Neural progenitor cell (in vitro differentiated cells): ENCODE measurements around the gene CD300A. TPM values are rescaled to one million over a fixed set of nuclear protein-coding genes. Genes with fewer than 3 reads are reported as not detected.

ENCODE experiments used
- DNase-seq: peaks from one replicate; pipeline ENCODE4 v3.0.0-alpha.2; 2016; ENCODE audit warnings: low spot score
- H2AFZ ChIP-seq: fragments of 200-600 bp; sonication (generic); replicated peaks from 2 replicates; pipeline ENCODE4 v1.6.1; 2016; ENCODE audit warnings: antibody characterized with exemption
- H3F3A ChIP-seq: fragments of 200-600 bp; sonication (generic); 2 replicates; pipeline ENCODE4 v1.6.1; 2016; ENCODE audit warnings: antibody characterized with exemption, low read depth
- H3K27ac ChIP-seq: fragments of 200-600 bp; sonication (generic); 2 replicates; pipeline ENCODE4 v1.5.1; 2016; ENCODE audit warnings: mild to moderate bottlenecking
- H3K27me3 ChIP-seq: fragments of 200-600 bp; sonication (generic); 2 replicates; pipeline ENCODE4 v1.6.1; 2016; ENCODE audit warnings: mild to moderate bottlenecking, moderate library complexity
- H3K36me3 ChIP-seq: fragments of 200-600 bp; sonication (generic); 2 replicates; pipeline ENCODE4 v1.5.1; 2016
- H3K4me1 ChIP-seq: fragments of 200-600 bp; sonication (generic); 2 replicates; pipeline ENCODE4 v1.6.1; 2016; ENCODE audit warnings: mixed run types
- H3K4me2 ChIP-seq: fragments of 200-600 bp; sonication (generic); 2 replicates; pipeline ENCODE4 v1.6.1; 2016
- H3K4me3 ChIP-seq: fragments of 200-600 bp; sonication (generic); 2 replicates; pipeline ENCODE4 v1.5.1; 2016
- H3K79me2 ChIP-seq: fragments of 200-600 bp; sonication (generic); 2 replicates; pipeline ENCODE4 v1.6.1; 2016; ENCODE audit warnings: low read depth
- H3K9ac ChIP-seq: fragments of 200-600 bp; sonication (generic); 2 replicates; pipeline ENCODE4 v1.6.1; 2016
- H3K9me3 ChIP-seq: fragments of 200-600 bp; sonication (generic); 2 replicates; pipeline ENCODE4 v1.5.1; 2016; ENCODE audit warnings: low read depth
- H4K20me1 ChIP-seq: fragments of 200-600 bp; sonication (generic); 2 replicates; pipeline ENCODE4 v1.6.1; 2016; ENCODE audit warnings: low read depth
- H3K27ac Mint-ChIP-seq: 3 replicates; pipeline ENCODE4 v1.8.0; 2021; ENCODE audit warnings: mixed read lengths
- H3K27me3 Mint-ChIP-seq: 2 replicates; pipeline ENCODE4 v1.8.0; 2022; ENCODE audit warnings: low read depth, mild to moderate bottlenecking, inconsistent platforms, moderate library complexity, mixed read lengths; ENCODE audit not compliant: insufficient read depth
- H3K36me3 Mint-ChIP-seq: 3 replicates; pipeline ENCODE4 v1.8.0; 2021; ENCODE audit warnings: mixed read lengths
- H3K4me1 Mint-ChIP-seq: 3 replicates; pipeline ENCODE4 v1.8.0; 2021; ENCODE audit warnings: mixed read lengths
- H3K4me3 Mint-ChIP-seq: 3 replicates; pipeline ENCODE4 v1.8.0; 2021; ENCODE audit warnings: mild to moderate bottlenecking, moderate library complexity, mixed read lengths
- H3K9me3 Mint-ChIP-seq: 3 replicates; pipeline ENCODE4 v1.8.0; 2020; ENCODE audit warnings: mixed read lengths
- EZH2 ChIP-seq: fragments of 200-600 bp; sonication (generic); IDR thresholded peaks from 2 replicates; pipeline ENCODE4 v1.6.1; 2017; ENCODE audit warnings: antibody characterized with exemption, mild to moderate bottlenecking, moderate library complexity
- EZH2phosphoT487 ChIP-seq: fragments of 200-600 bp; sonication (generic); IDR thresholded peaks from 2 replicates; pipeline ENCODE4 v1.6.1; 2017; ENCODE audit warnings: antibody characterized with exemption
- total RNA-seq: library from RNA; depleted of rRNA; stranded (reverse); fragments of >200 nt; gene quantifications from 2 replicates; pipeline ENCODE4 v1.2.3, GENCODE V29; 2015; ENCODE audit warnings: low replicate concordance
- TF ChIP-seq, protein P1 (sequence below): fragments of 200-600 bp; sonication (generic); IDR thresholded peaks from 2 replicates; pipeline ENCODE4 v1.5.1; 2017; ENCODE audit warnings: antibody characterized with exemption, mild to moderate bottlenecking

Gene CD300A
- total RNA-seq, 1 donor from 2014 or later, result not detected

DNA sequence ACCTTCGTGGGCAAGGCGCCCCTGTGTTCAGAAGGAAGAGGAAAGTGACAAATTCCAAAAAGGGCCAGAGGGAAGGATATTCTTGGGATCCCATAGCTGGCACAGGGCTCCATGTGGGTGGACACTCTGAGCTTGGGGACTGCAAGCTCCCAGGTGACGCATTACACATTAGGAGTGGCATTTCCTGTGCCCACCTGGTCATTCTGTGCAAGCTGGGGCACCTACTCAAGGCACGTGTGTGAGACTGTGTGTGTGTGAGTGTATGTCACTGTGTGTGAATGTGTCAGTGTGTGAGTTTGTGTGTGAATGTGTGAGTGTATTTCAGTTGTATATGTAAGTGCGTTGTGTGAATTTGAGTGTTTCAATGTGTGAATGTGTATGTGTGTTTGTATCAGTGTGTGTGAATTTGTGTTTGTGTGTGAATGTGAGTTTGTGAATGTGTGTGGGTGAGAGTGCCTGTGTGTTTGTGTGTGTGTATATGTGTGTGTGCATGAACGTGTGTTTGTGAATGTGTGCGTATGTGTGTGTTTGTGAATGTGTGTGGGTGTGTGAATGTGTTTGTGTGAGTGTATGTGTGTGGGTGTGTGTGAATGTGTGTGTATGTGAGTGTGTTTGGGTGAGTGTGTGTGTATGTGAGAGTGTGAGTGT, 1.6 kb upstream of the CD300A start:
- Mint-ChIP-seq H3K4me1 (peaks cover 6% of the 10 kb centered on the region), H3K27ac (no peak overlapping the region), H3K9me3 (no peaks in the 10 kb centered on the region), H3K27me3 (peaks cover 13% of the 10 kb centered on the region), H3K36me3 (no peaks in the 10 kb centered on the region), H3K4me3 (no peak overlapping the region)
- no peak for DNase-seq
- Histone ChIP-seq H3K4me2 (no peak overlapping the region), H3K9me3 (no peaks in the 10 kb centered on the region), H3K27ac (no peak overlapping the region), H3K79me2 (no peaks in the 10 kb centered on the region), H3K36me3 (no peaks in the 10 kb centered on the region), H3K27me3 (peaks cover 6% of the 10 kb centered on the region), H3K4me1 (peaks cover 7% of the 10 kb centered on the region), H3K9ac (no peak overlapping the region), H3F3A (peaks cover 7% of the 10 kb centered on the region), H3K4me3 (no peak overlapping the region), H4K20me1 (no peaks in the 10 kb centered on the region), H2AFZ (no peak overlapping the region)
- TF ChIP-seq EZH2 (no peak), EZH2phosphoT487 (no peak)
- TF ChIP-seq, protein P1, sequence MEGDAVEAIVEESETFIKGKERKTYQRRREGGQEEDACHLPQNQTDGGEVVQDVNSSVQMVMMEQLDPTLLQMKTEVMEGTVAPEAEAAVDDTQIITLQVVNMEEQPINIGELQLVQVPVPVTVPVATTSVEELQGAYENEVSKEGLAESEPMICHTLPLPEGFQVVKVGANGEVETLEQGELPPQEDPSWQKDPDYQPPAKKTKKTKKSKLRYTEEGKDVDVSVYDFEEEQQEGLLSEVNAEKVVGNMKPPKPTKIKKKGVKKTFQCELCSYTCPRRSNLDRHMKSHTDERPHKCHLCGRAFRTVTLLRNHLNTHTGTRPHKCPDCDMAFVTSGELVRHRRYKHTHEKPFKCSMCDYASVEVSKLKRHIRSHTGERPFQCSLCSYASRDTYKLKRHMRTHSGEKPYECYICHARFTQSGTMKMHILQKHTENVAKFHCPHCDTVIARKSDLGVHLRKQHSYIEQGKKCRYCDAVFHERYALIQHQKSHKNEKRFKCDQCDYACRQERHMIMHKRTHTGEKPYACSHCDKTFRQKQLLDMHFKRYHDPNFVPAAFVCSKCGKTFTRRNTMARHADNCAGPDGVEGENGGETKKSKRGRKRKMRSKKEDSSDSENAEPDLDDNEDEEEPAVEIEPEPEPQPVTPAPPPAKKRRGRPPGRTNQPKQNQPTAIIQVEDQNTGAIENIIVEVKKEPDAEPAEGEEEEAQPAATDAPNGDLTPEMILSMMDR, result no peak

DNA sequence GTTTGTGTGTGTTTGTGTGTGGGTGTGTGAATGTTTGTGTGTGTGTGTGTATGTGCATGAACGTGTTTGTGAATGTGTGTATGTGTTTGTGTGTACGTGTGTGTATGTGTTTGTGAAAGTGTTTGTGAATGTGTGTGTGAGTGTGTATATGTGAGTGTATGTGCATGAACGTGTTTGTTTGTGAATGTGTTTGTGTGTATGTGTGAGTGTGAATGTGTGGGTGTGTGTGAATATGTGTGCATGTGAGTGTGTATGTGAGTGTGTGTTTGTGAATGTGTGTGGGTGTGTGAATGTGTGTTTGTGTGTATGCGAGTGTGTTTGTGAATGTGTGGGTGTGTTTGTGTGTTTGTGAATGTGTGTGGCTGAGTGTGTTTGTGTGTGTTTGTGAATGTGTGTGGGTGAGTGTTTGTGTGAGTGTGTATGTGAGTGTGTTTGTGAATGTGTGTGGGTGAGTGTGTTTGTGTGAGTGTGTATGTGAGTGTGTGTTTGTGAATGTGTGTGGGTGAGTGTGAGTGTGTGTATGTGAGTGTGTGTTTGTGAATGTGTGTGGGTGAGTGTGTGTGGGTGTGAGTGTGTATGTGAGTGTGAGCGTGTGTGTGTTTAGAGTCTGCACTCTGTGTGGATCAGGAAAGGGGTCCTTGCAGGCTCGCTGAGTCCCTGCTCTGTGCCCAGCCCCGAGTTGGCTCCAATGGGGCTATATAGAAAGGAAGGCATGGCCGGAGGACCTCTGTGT, 890 bp upstream of the CD300A start:
- Mint-ChIP-seq H3K27ac (no peak overlapping the region), H3K36me3 (no peaks in the 10 kb centered on the region), H3K4me1 (peaks cover 6% of the 10 kb centered on the region), H3K9me3 (no peaks in the 10 kb centered on the region), H3K4me3 (no peak overlapping the region), H3K27me3 (peaks cover 12% of the 10 kb centered on the region)
- TF ChIP-seq EZH2, result no peak
- TF ChIP-seq, protein P1, result no peak
- no peak for TF ChIP-seq EZH2phosphoT487
- no peaks in the 10 kb centered on the region for H4K20me1 ChIP-seq
- no peak for DNase-seq
- H3K9me3 ChIP-seq, result no peaks in the 10 kb centered on the region
- no peak overlapping the region for H3K9ac ChIP-seq
- no peak overlapping the region for H3K4me3 ChIP-seq
- peaks cover 7% of the 10 kb centered on the region for H3F3A ChIP-seq
- no peaks in the 10 kb centered on the region for H3K36me3 ChIP-seq
- H3K79me2 ChIP-seq, result no peaks in the 10 kb centered on the region
- H3K4me2 ChIP-seq, result no peak overlapping the region
- H2AFZ ChIP-seq, result no peak overlapping the region
- H3K4me1 ChIP-seq, result peaks cover 7% of the 10 kb centered on the region
- H3K27me3 ChIP-seq, result peaks cover 6% of the 10 kb centered on the region
- no peak overlapping the region for H3K27ac ChIP-seq

DNA sequence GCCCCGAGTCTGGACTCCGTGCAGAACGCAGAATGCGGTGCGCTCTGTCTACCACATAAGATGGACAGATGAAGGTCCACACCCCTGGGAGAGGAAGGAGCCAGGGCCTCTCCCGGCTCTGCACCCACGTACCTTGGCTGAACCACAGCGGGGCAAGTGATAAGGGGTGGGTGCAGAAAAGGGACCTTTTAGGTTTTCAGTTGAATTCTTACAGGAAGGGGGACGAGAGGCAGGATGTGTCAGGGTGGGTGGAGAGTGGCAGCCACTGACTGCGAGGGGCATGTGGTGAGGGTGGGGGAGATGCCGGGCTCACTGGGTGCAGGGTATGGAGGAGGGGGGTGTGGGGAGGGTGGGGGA, 372 bp downstream of the CD300A start:
- H3K9me3 Mint-ChIP-seq, result no peaks in the 10 kb centered on the region
- no peak overlapping the region for H3K4me3 Mint-ChIP-seq
- H3K27ac ChIP-seq, result no peak overlapping the region
- H3K4me1 ChIP-seq, result peaks cover 7% of the 10 kb centered on the region
- H3K4me1 Mint-ChIP-seq, result peaks cover 6% of the 10 kb centered on the region
- H3K36me3 ChIP-seq, result no peaks in the 10 kb centered on the region
- no peak for DNase-seq
- H3F3A ChIP-seq, result peaks cover 7% of the 10 kb centered on the region
- H3K79me2 ChIP-seq, result no peaks in the 10 kb centered on the region
- no peak overlapping the region for H2AFZ ChIP-seq
- TF ChIP-seq EZH2 (no peak), EZH2phosphoT487 (no peak)
- TF ChIP-seq, protein P1, result no peak
- peaks cover 11% of the 10 kb centered on the region for H3K27me3 Mint-ChIP-seq
- no peaks in the 10 kb centered on the region for H3K9me3 ChIP-seq
- H3K4me2 ChIP-seq, result no peak overlapping the region
- no peaks in the 10 kb centered on the region for H4K20me1 ChIP-seq
- H3K27me3 ChIP-seq, result peaks cover 6% of the 10 kb centered on the region
- no peak overlapping the region for H3K27ac Mint-ChIP-seq
- H3K36me3 Mint-ChIP-seq, result no peaks in the 10 kb centered on the region
- H3K4me3 ChIP-seq, result no peak overlapping the region
- no peak overlapping the region for H3K9ac ChIP-seq
